Fibroblast of skin of back (primary cell): ENCODE results near the gene NAA50.

Source experiments
- DNase-seq: peaks from one replicate; pipeline ENCODE4 v3.0.0-alpha.2; 2013

The NAA50 gene

GRCh38 chr3:113741620-113742019 lies 4.4 kb downstream of the NAA50 start:
- DNase-seq = peak; percentile 15

DNA sequence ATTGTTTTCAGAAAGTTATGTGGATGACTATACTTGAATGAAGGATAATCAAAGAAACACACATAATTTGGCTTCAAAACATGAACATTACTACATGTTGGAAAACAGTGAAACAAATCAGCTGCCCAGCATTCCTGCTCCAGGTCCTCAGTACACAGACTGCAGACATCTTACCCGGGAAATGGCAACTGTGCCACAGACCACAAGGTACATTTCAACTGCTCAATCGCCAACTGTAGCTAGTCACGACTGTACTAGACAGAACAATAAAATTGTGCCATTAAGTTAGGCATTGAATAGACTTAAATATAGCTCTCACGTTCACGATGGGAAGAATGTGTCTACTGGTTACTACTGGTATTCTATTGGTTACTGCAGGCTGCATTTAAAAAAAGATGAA lies 5.0 kb downstream of the NAA50 start:
- no peak for DNase-seq

DNA sequence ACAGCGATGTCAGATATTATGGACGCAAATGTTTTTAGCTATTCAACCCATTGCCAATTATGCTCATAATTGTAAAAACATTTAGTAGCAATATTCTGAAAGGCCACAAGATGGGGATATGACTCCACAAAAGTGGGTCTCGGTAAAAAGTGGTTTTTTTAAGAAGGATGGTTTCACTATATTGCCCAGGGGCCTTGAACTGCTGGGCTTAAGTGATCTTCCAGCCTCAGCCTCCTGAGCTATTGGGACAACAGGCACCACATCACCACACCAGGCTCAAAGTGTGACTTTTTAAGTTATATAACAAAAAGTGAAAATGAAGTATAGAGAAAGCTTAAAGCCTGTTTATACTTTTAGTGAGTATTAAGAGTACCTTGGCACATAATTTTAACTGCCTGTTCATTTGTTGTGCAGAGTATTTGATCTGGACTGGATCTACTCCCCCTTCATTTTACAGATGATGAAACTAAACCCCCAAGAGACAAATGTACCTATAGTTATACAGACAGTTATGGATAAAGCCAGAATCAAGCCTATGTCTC lies 9.4 kb downstream of the NAA50 start:
- peak; percentile 66 for DNase-seq

GRCh38 chr3:113731694-113732093 lies 14.4 kb downstream of the NAA50 start:
- no peak for DNase-seq

- no peak for DNase-seq
These were observed 15.5 kb downstream of the NAA50 start for GRCh38 chr3:113730550-113730949.

- no peak for DNase-seq
These were observed 17.4 kb downstream of the NAA50 start for GRCh38 chr3:113728661-113729060.

- DNase-seq = no peak
These were observed 24.4 kb downstream of the NAA50 start for GRCh38 chr3:113721636-113722035.

DNA sequence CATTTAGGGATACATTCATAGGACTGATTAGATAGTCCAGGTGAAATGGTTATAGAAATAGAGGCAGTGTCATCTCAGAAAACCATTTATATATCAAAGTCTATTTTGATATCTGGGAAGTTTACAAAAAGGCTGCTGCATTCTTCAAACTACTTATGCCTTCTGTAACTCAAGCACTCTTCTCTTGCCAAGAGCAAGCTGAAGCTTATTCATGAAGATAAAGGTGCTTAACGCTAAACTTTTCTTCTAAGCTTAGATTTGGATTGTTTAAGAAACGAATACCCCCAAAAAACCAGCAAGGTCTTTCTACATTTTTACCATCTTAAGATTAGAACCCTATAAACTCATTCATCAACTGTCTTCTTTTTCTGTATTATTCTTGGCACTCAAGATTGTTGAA lies 26.3 kb downstream of the NAA50 start:
- no peak for DNase-seq

DNA sequence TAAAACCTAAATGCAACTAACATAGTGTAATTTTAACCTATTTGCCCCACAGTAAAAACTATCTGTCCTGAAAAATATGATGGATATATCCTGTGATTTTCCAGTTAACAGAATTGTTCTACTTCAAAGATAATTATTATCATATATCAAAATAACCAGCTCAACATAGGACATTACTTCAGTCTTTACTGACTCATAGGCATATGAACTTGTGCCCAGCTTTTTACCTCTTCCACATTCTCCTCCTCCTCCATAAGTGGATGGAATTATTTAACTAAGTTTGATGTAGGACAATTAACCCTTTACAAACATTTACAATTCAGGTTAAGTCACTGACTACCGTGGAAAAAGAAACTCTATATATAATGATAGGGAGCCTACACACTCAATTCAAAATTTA lies 26.8 kb downstream of the NAA50 start:
- DNase-seq = no peak

- DNase-seq = no peak
These were observed 28.2 kb downstream of the NAA50 start for GRCh38 chr3:113717818-113718217.

GRCh38 chr3:113717308-113717707 lies 28.7 kb downstream of the NAA50 start:
- DNase-seq = no peak

DNA sequence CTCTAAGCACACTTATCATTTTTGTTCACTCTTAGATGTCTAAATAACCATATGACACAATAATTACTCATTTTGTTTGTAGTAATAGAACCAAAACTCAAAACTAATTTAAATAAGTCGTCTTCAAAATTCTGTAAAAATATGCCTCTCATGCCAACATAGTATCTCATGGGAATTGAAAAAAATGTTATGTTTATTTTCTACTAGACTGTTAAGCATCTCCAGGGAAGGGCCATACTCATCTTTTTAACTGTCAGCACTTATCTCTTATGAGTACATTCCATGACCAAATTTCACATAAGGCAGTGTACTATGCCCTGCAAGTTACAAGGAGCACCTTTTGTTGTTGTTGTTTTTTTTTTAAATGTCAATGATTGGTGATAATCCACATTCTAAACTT lies 31.3 kb downstream of the NAA50 start:
- DNase-seq = peak; percentile 29

DNA sequence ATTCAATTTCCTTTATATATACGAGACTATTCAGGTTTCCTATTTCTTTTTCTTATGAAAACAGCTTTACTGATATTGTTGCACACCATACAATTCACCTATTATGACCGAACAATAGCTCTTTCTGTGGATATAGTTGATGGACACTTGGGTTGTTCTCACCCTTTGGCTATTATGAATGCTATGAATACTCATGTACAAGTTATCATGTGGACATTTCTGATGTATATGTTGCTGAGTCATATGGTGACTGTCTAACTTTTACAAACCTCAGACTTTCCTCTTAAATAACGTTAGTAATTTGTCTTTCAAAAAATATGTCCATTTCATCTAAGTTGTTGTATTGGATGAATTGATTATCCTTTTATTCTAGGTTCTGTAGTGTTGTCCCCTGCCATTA lies 33.9 kb downstream of the NAA50 start:
- DNase-seq = peak; percentile 35

- DNase-seq = no peak
These were observed 38.2 kb downstream of the NAA50 start for GRCh38 chr3:113707835-113708234.

DNA sequence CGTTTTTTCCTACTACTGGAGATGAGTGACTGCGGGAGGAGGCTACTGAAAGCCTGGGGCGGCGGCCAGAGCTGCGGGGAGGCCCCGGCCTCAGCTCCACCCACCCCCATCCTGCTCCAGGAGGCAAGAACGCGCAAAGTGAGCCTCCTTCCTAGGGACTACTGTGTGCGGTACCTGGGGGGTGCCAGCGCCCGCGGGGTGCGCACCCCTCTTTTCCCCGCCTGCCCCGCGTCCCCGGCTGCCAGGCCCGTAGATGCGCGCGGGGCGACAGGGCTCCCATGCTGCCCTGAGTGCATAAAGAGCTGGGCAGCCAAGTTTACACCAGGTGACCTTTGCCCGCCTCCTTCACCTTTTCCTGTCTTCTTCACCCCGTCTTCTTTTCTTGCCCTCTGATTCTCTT lies 47.1 kb downstream of the NAA50 start:
- no peak for DNase-seq

- DNase-seq = no peak
These were observed 47.8 kb downstream of the NAA50 start for GRCh38 chr3:113698213-113698742.

GRCh38 chr3:113697500-113698090 lies 48.5 kb downstream of the NAA50 start:
- DNase-seq = no peak

- peak; percentile 100 for DNase-seq
These were observed 49.2 kb downstream of the NAA50 start for GRCh38 chr3:113696658-113697499.

- peak; percentile 61 for DNase-seq
These were observed 50.0 kb downstream of the NAA50 start, which contains the start of gene USF3 for GRCh38 chr3:113695786-113696645. USF3 (minus strand) TSS chr3:113696642; CDS start chr3:113674878, 21,764 bp downstream.

GRCh38 chr3:113695431-113695785 lies 50.6 kb downstream of the NAA50 start:
- DNase-seq = no peak

DNA sequence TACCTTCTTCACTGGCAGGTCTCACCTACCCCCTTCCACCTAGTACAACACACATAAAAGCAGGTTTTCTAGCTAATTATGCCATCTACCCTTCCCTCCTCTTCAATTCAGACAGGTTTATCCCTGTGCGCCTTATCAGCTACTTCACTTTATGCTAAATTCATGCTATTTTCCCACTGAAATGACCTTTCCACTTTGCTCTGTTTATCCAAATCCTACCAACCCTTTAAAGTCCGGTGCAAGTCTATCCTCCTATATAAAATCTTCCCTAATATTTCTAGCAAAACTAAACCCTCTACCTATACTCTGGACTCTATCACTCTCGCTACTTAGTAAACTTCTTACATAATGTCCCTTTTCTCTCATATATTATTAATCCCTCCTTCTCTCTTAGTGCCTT lies 55.6 kb downstream of the NAA50 start:
- DNase-seq = no peak

DNA sequence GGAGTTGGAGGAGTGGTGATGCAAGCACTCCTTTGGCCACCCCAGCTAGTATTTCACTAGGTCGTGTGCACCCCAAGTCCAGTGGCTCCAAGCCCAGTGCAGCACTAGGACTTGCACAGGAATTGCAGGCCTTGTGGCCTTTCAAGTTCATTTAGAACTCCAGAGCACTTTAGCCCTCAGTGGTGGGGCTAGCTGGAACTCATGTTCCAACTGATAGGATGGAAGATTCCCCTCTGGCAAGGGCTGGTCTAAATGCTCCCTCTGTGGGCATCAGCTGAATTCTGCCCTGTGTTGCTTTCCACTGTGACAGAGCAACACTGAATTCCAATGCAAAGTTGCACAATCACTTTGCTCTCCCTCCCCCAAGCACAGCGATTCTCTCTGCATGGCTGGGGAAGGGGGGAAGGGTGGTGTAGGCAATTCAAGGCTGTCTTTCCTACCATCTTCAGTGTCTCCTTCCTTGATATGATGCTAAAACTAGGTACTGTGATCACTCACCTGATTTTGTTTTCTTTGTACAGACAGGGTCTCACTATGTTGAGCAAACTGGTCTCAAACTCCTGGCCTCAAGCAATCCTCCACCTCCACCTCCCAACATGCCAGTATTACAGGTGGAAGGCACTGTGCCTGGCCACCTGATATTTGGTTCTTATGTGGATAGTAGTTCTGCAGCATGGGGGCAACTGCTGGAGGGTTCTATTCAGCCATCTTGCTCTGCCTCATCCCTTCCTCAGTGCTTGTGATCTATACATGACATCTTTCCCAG lies 59.9 kb downstream of the NAA50 start:
- peak; percentile 24 for DNase-seq
